ENCODE data around the gene ITFG1. TPM values are rescaled to one million over a fixed set of nuclear protein-coding genes. Genes with fewer than 3 reads are reported as not detected.
"Not testable (repeated sequence)": the region's sequence is repeated elsewhere in the genome, so short reads cannot be mapped to it uniquely, and the experiment has no call there.

Gene ITFG1
- total RNA-seq, 1 donor from 2014 or later, result 66.3 TPM

DNA sequence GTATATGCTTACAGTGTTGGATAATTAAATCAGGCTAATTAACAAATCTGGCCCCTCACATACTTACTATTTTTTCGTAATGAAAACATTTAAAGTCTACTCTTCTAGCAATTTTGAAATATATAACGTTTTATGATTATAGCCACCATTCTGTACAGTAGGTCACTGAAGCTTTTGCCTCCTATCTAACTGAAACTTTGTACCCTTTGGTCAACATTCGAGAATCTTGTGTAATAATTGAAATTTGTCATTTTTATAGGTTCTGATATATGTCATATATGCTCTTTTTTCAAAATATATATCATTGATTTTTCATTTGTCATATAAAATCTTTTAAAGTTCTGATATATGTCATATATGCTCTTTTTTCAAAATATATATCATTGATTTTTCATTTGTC lies 12.9 kb upstream of the ITFG1 start:
- H3K9me3 Mint-ChIP-seq (ENCODE audit: unreplicated experiment), result no peaks in the 10 kb centered on the region
- no peaks in the 10 kb centered on the region for H3K27me3 Mint-ChIP-seq (ENCODE audit: unreplicated experiment)
- H3K36me3 Mint-ChIP-seq (ENCODE audit: low read depth, unreplicated experiment), result peaks cover 6% of the 10 kb centered on the region
- H3K4me1 Mint-ChIP-seq (ENCODE audit: unreplicated experiment), result peaks cover 7% of the 10 kb centered on the region
- no peak overlapping the region for H3K27ac Mint-ChIP-seq (ENCODE audit: unreplicated experiment)
- DNase-seq (ENCODE audit: low spot score), result no peak
- no peak overlapping the region for H3K4me3 Mint-ChIP-seq (ENCODE audit: unreplicated experiment)
- TF ChIP-seq, protein P1, sequence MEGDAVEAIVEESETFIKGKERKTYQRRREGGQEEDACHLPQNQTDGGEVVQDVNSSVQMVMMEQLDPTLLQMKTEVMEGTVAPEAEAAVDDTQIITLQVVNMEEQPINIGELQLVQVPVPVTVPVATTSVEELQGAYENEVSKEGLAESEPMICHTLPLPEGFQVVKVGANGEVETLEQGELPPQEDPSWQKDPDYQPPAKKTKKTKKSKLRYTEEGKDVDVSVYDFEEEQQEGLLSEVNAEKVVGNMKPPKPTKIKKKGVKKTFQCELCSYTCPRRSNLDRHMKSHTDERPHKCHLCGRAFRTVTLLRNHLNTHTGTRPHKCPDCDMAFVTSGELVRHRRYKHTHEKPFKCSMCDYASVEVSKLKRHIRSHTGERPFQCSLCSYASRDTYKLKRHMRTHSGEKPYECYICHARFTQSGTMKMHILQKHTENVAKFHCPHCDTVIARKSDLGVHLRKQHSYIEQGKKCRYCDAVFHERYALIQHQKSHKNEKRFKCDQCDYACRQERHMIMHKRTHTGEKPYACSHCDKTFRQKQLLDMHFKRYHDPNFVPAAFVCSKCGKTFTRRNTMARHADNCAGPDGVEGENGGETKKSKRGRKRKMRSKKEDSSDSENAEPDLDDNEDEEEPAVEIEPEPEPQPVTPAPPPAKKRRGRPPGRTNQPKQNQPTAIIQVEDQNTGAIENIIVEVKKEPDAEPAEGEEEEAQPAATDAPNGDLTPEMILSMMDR (IDR thresholded peaks at IDR 0.05; ENCODE audit: unreplicated experiment), result no peak

DNA sequence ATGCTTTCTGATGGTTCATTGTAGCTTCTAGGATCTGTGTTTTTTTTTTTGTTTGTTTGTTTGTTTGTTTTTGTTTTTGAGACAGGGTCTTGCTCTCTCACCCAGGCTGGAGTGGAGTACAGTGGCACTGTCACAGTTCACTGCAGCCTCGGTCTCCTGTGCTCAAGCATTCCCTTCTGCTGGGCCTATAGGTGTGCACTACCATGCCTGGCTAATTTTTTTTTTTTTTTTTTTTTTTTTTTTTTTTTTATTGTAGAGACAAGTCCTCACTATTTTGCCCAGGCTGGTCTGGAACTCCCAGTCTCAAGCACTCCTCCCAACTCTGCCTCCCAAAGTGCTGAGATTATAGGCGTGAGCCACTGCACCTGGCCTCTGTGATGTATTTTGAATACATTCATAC lies 12.1 kb upstream of the ITFG1 start:
- not testable (repeated sequence) for H3K9me3 Mint-ChIP-seq (ENCODE audit: unreplicated experiment); H3K27me3 Mint-ChIP-seq (ENCODE audit: unreplicated experiment); H3K27ac Mint-ChIP-seq (ENCODE audit: unreplicated experiment); DNase-seq (ENCODE audit: low spot score); H3K36me3 Mint-ChIP-seq (ENCODE audit: low read depth, unreplicated experiment); H3K4me3 Mint-ChIP-seq (ENCODE audit: unreplicated experiment)
- peaks cover 13% of the 10 kb centered on the region for H3K4me1 Mint-ChIP-seq (ENCODE audit: unreplicated experiment)

DNA sequence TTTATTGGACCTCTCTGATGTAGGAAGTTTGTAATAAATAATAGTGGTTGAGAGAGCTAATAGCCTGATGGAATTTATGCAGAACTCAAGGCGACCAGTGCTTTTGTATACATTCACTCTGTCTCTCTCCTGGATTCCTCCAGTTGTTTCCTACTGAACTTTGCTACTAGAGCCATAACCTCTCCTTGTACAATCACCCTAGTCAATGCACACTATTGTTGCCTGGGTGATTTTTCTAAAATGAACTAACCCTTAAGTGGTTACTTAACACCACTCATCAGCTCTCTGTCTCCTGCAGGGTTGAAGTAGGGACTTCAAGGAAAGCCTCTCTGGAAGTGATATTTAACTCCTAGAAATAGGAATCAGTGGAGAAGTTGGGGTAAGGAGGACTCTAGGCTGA lies 9.9 kb upstream of the ITFG1 start:
- no peak overlapping the region for H3K4me3 Mint-ChIP-seq (ENCODE audit: unreplicated experiment)
- no peak overlapping the region for H3K27ac Mint-ChIP-seq (ENCODE audit: unreplicated experiment)
- DNase-seq (ENCODE audit: low spot score), result no peak
- H3K27me3 Mint-ChIP-seq (ENCODE audit: unreplicated experiment), result no peaks in the 10 kb centered on the region
- peaks cover 29% of the 10 kb centered on the region for H3K4me1 Mint-ChIP-seq (ENCODE audit: unreplicated experiment)
- TF ChIP-seq, protein P1 (IDR thresholded peaks at IDR 0.05; ENCODE audit: unreplicated experiment), result no peak
- peaks cover 6% of the 10 kb centered on the region for H3K36me3 Mint-ChIP-seq (ENCODE audit: low read depth, unreplicated experiment)
- H3K9me3 Mint-ChIP-seq (ENCODE audit: unreplicated experiment), result no peaks in the 10 kb centered on the region

DNA sequence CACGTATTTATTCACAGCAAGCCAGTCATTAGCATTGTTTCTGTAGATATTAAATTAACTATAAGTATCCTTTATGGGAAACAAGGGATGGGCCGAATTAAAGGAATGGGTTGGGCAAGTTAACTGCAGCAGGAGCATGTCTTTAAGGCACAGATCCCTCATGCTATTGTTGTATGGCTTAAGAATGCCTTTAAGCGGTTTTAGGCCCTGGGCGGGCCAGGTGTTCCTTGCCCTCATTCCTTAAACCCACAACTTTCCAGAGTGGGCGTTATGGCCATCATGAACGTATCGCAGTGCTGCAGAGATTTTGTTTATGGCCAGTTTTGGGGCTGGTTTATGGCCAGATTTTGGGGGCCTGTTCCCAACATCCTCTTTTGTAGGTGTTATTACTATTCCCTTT lies 9.3 kb upstream of the ITFG1 start:
- no peaks in the 10 kb centered on the region for H3K27me3 Mint-ChIP-seq (ENCODE audit: unreplicated experiment)
- peaks cover 32% of the 10 kb centered on the region for H3K4me1 Mint-ChIP-seq (ENCODE audit: unreplicated experiment)
- no peak overlapping the region for H3K4me3 Mint-ChIP-seq (ENCODE audit: unreplicated experiment)
- TF ChIP-seq, protein P1 (IDR thresholded peaks at IDR 0.05; ENCODE audit: unreplicated experiment), result no peak
- no peaks in the 10 kb centered on the region for H3K9me3 Mint-ChIP-seq (ENCODE audit: unreplicated experiment)
- no peak overlapping the region for H3K27ac Mint-ChIP-seq (ENCODE audit: unreplicated experiment)
- peaks cover 6% of the 10 kb centered on the region for H3K36me3 Mint-ChIP-seq (ENCODE audit: low read depth, unreplicated experiment)
- no peak for DNase-seq (ENCODE audit: low spot score)

DNA sequence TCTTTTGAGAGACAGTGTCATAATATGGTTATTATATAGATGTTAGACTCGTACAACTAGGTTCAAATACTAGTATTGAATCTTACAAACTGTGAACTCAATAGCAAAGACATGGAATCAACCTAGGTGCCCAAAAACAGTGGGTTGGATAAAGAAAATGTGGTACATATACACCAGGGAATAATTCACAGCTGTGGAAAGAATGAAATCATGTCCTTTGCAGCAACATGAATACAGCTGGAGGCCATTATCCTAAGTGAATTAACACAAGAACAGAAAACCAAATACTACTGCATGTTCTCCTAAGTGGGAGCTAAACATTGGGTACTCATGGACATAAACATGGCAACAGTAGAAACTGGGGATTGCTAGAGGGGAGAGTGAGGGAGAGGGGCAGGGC lies 8.4 kb upstream of the ITFG1 start:
- TF ChIP-seq, protein P1 (IDR thresholded peaks at IDR 0.05; ENCODE audit: unreplicated experiment), result no peak
- Mint-ChIP-seq H3K4me3 (ENCODE audit: unreplicated experiment) (no peak overlapping the region), H3K4me1 (ENCODE audit: unreplicated experiment) (peaks cover 40% of the 10 kb centered on the region), H3K36me3 (ENCODE audit: low read depth, unreplicated experiment) (peaks cover 6% of the 10 kb centered on the region), H3K9me3 (ENCODE audit: unreplicated experiment) (no peaks in the 10 kb centered on the region), H3K27me3 (ENCODE audit: unreplicated experiment) (no peaks in the 10 kb centered on the region), H3K27ac (ENCODE audit: unreplicated experiment) (no peak overlapping the region)
- no peak for DNase-seq (ENCODE audit: low spot score)

DNA sequence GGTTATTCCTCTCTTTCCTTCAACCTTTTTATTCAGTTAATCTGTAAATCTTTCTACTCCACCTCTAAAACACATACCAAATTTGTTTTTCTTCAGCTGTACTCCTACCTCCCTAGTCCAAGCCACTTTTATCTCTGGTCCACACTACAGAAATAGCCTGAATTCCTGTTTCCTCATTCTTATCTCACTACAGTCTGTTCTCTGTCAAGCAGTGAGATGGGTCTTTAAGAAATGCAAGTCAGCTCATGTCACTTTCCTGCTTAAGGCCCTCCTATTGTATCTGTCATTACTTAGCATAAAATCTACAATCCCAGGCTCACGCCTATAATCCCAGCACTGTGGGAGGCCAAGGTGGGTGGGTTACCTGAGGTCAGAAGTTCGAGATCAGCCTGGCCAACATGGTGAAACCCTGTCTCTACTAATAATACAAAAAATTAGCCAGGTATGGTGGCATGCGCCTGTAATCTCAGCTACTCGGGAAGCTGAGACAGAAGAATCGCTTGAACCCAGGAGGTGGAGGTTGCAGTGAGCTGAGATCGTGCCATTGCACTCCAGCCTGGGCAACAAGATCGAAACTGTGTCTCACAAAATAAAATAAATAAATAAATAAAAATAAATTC lies 7.3 kb upstream of the ITFG1 start:
- Mint-ChIP-seq H3K27ac (ENCODE audit: unreplicated experiment) (peak overlapping the region; percentile 98), H3K4me1 (ENCODE audit: unreplicated experiment) (peaks cover 50% of the 10 kb centered on the region), H3K4me3 (ENCODE audit: unreplicated experiment) (peak overlapping the region; percentile 47)
- not testable (repeated sequence) for DNase-seq (ENCODE audit: low spot score); H3K36me3 Mint-ChIP-seq (ENCODE audit: low read depth, unreplicated experiment); H3K27me3 Mint-ChIP-seq (ENCODE audit: unreplicated experiment); H3K9me3 Mint-ChIP-seq (ENCODE audit: unreplicated experiment)
